HEK293 (cell line): ENCODE measurements around the gene LHX2.
A peak's percentile ranks its signal among the peaks of the same experiment; 100 is the strongest.

Experiments used
- GLIS2 ChIP-seq: fragments of 450-650 bp; formaldehyde crosslinking; IDR thresholded peaks from 2 replicates; pipeline ENCODE4 v1.5.1; 2016; ENCODE audit warnings: missing biosample characterization, missing genetic modification characterization
- OSR2 ChIP-seq: fragments of 450-650 bp; formaldehyde crosslinking; IDR thresholded peaks from 2 replicates; pipeline ENCODE4 v1.5.1; 2016; ENCODE audit warnings: missing biosample characterization, missing genetic modification characterization
- PRDM1 ChIP-seq: fragments of 450-650 bp; formaldehyde crosslinking; IDR thresholded peaks from 2 replicates; pipeline ENCODE4; 2016; ENCODE audit warnings: missing biosample characterization, missing genetic modification characterization
- REPIN1 ChIP-seq: fragments of 450-650 bp; formaldehyde crosslinking; IDR thresholded peaks from 2 replicates; pipeline ENCODE4 v1.5.1; 2017; ENCODE audit warnings: missing biosample characterization, missing genetic modification characterization, low read depth
- ZNF155 ChIP-seq: fragments of 450-650 bp; formaldehyde crosslinking; IDR thresholded peaks from 2 replicates; pipeline ENCODE4 v1.5.1; 2016; ENCODE audit warnings: missing biosample characterization, missing genetic modification characterization
- ZNF366 ChIP-seq: fragments of 450-650 bp; formaldehyde crosslinking; conservative IDR thresholded peaks from 2 replicates; pipeline ENCODE4 v1.5.1; 2016; ENCODE audit warnings: missing biosample characterization, missing genetic modification characterization
- ZNF510 ChIP-seq: fragments of 450-650 bp; formaldehyde crosslinking; IDR thresholded peaks from 2 replicates; pipeline ENCODE4 v1.5.1; 2018; ENCODE audit warnings: mild to moderate bottlenecking, missing genetic modification characterization, missing biosample characterization; ENCODE audit not compliant: insufficient replicate concordance
- ZNF624 ChIP-seq: fragments of 450-650 bp; formaldehyde crosslinking; IDR thresholded peaks from 2 replicates; pipeline ENCODE4 v1.5.1; 2017; ENCODE audit warnings: missing biosample characterization, missing genetic modification characterization
- ZNF629 ChIP-seq: fragments of 450-650 bp; formaldehyde crosslinking; IDR thresholded peaks from 2 replicates; pipeline ENCODE4 v1.5.1; 2017; ENCODE audit warnings: missing biosample characterization, missing genetic modification characterization
- ZNF76 ChIP-seq: fragments of 450-650 bp; formaldehyde crosslinking; IDR thresholded peaks from 2 replicates; pipeline ENCODE4; 2016; ENCODE audit warnings: low read depth, missing biosample characterization, missing genetic modification characterization, borderline replicate concordance
- ZNF791 ChIP-seq: fragments of 450-650 bp; formaldehyde crosslinking; IDR thresholded peaks from 2 replicates; pipeline ENCODE4 v1.5.1; 2016; ENCODE audit warnings: missing biosample characterization, missing genetic modification characterization
- TF ChIP-seq, protein P1 (sequence below): fragments of 450-650 bp; formaldehyde crosslinking; IDR thresholded peaks from 2 replicates; pipeline ENCODE4 v1.5.1; 2016; ENCODE audit warnings: missing biosample characterization, missing genetic modification characterization, borderline replicate concordance
- TF ChIP-seq, protein P2 (sequence below): fragments of 450-650 bp; formaldehyde crosslinking; optimal IDR thresholded peaks from 2 replicates; pipeline ENCODE3; 2016; ENCODE audit warnings: missing biosample characterization, mild to moderate bottlenecking, missing genetic modification characterization
- TF ChIP-seq, protein P3 (sequence below): fragments of 450-650 bp; formaldehyde crosslinking; IDR thresholded peaks from 2 replicates; pipeline ENCODE4 v1.5.1; 2017; ENCODE audit warnings: missing biosample characterization, mild to moderate bottlenecking, missing genetic modification characterization, moderate library complexity
- TF ChIP-seq, protein P4 (sequence below): fragments of 450-650 bp; formaldehyde crosslinking; IDR thresholded peaks from 2 replicates; pipeline ENCODE4 v1.5.1; 2017; ENCODE audit warnings: missing biosample characterization, missing genetic modification characterization
- TF ChIP-seq, protein P5 (sequence below): fragments of 450-650 bp; formaldehyde crosslinking; IDR thresholded peaks from 2 replicates; pipeline ENCODE4 v1.5.1; 2017; ENCODE audit warnings: missing biosample characterization, missing genetic modification characterization
- TF ChIP-seq, protein P6 (sequence below): fragments of 450-650 bp; IDR thresholded peaks from 2 replicates; pipeline ENCODE4 v1.5.1; 2018; ENCODE audit warnings: missing biosample characterization, mild to moderate bottlenecking, missing genetic modification characterization
- TF ChIP-seq, protein P7 (sequence below): fragments of 450-650 bp; formaldehyde crosslinking; IDR thresholded peaks from 2 replicates; pipeline ENCODE4 v1.5.1; 2016; ENCODE audit warnings: missing biosample characterization, missing genetic modification characterization
- TF ChIP-seq, protein P8 (sequence below): fragments of 450-650 bp; formaldehyde crosslinking; IDR thresholded peaks from 2 replicates; pipeline ENCODE4 v1.5.1; 2016; ENCODE audit warnings: missing biosample characterization, missing genetic modification characterization
- TF ChIP-seq, protein P9 (sequence below): fragments of 450-650 bp; formaldehyde crosslinking; IDR thresholded peaks from 2 replicates; pipeline ENCODE4 v1.5.1; 2016; ENCODE audit warnings: missing biosample characterization, missing genetic modification characterization

LHX2 gene

DNA sequence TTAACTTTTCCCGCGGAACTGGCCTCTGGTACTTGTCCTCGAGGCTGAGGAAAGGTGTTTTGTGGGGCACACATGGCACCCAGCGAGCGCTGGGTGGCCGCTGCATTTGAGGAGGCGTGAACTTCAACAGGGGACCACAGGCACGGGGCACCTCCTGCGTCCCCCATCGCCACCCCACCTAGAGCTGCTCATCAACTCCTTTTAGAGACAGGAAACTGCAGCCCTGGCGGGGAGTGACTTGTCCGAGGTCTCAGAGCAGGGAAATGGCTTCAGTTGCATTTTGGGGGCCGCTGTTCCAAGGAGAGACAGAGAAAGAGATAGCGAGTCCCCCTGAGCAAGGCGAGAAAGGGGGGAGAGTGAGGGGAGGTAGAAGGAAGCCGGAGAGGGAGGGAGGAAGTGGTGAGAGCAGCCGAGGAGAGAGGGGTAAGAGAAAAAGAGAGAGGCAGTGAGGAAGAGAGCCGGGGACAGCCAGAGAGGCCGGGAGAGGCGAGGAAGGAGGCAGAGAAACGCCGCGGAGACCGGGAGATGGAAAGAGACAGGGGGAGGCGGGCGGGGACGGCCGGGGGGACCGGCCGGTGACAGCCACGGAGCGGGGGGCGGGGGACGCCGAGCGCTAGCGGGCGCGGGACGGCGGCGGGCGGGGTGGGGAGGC, 12.5 kb upstream of the LHX2 start (continued):
- TF ChIP-seq, protein P1, sequence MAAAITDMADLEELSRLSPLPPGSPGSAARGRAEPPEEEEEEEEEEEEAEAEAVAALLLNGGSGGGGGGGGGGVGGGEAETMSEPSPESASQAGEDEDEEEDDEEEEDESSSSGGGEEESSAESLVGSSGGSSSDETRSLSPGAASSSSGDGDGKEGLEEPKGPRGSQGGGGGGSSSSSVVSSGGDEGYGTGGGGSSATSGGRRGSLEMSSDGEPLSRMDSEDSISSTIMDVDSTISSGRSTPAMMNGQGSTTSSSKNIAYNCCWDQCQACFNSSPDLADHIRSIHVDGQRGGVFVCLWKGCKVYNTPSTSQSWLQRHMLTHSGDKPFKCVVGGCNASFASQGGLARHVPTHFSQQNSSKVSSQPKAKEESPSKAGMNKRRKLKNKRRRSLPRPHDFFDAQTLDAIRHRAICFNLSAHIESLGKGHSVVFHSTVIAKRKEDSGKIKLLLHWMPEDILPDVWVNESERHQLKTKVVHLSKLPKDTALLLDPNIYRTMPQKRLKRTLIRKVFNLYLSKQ: no peak
- TF ChIP-seq ZNF155 (tag by site-specific recombination): no peak
- no peak for TF ChIP-seq REPIN1 (tag by site-specific recombination)
- TF ChIP-seq, protein P2, sequence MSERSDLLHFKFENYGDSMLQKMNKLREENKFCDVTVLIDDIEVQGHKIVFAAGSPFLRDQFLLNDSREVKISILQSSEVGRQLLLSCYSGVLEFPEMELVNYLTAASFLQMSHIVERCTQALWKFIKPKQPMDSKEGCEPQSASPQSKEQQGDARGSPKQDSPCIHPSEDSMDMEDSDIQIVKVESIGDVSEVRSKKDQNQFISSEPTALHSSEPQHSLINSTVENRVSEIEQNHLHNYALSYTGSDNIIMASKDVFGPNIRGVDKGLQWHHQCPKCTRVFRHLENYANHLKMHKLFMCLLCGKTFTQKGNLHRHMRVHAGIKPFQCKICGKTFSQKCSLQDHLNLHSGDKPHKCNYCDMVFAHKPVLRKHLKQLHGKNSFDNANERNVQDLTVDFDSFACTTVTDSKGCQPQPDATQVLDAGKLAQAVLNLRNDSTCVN (tag by site-specific recombination): peak; percentile 28
- no peak for TF ChIP-seq ZNF510 (tag by site-specific recombination)
- TF ChIP-seq, protein P3, sequence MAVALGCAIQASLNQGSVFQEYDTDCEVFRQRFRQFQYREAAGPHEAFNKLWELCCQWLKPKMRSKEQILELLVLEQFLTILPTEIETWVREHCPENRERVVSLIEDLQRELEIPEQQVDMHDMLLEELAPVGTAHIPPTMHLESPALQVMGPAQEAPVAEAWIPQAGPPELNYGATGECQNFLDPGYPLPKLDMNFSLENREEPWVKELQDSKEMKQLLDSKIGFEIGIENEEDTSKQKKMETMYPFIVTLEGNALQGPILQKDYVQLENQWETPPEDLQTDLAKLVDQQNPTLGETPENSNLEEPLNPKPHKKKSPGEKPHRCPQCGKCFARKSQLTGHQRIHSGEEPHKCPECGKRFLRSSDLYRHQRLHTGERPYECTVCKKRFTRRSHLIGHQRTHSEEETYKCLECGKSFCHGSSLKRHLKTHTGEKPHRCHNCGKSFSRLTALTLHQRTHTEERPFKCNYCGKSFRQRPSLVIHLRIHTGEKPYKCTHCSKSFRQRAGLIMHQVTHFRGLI (tag by site-specific recombination): no peak
- peak; percentile 54 for TF ChIP-seq GLIS2 (tag by site-specific recombination)
- TF ChIP-seq, protein P4, sequence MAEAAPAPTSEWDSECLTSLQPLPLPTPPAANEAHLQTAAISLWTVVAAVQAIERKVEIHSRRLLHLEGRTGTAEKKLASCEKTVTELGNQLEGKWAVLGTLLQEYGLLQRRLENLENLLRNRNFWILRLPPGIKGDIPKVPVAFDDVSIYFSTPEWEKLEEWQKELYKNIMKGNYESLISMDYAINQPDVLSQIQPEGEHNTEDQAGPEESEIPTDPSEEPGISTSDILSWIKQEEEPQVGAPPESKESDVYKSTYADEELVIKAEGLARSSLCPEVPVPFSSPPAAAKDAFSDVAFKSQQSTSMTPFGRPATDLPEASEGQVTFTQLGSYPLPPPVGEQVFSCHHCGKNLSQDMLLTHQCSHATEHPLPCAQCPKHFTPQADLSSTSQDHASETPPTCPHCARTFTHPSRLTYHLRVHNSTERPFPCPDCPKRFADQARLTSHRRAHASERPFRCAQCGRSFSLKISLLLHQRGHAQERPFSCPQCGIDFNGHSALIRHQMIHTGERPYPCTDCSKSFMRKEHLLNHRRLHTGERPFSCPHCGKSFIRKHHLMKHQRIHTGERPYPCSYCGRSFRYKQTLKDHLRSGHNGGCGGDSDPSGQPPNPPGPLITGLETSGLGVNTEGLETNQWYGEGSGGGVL: peak; percentile 91
- TF ChIP-seq, protein P5, sequence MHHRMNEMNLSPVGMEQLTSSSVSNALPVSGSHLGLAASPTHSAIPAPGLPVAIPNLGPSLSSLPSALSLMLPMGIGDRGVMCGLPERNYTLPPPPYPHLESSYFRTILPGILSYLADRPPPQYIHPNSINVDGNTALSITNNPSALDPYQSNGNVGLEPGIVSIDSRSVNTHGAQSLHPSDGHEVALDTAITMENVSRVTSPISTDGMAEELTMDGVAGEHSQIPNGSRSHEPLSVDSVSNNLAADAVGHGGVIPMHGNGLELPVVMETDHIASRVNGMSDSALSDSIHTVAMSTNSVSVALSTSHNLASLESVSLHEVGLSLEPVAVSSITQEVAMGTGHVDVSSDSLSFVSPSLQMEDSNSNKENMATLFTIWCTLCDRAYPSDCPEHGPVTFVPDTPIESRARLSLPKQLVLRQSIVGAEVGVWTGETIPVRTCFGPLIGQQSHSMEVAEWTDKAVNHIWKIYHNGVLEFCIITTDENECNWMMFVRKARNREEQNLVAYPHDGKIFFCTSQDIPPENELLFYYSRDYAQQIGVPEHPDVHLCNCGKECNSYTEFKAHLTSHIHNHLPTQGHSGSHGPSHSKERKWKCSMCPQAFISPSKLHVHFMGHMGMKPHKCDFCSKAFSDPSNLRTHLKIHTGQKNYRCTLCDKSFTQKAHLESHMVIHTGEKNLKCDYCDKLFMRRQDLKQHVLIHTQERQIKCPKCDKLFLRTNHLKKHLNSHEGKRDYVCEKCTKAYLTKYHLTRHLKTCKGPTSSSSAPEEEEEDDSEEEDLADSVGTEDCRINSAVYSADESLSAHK (tag by site-specific recombination): no peak
- TF ChIP-seq, protein P6, sequence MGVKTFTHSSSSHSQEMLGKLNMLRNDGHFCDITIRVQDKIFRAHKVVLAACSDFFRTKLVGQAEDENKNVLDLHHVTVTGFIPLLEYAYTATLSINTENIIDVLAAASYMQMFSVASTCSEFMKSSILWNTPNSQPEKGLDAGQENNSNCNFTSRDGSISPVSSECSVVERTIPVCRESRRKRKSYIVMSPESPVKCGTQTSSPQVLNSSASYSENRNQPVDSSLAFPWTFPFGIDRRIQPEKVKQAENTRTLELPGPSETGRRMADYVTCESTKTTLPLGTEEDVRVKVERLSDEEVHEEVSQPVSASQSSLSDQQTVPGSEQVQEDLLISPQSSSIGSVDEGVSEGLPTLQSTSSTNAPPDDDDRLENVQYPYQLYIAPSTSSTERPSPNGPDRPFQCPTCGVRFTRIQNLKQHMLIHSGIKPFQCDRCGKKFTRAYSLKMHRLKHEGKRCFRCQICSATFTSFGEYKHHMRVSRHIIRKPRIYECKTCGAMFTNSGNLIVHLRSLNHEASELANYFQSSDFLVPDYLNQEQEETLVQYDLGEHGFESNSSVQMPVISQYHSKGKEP (tag by site-specific recombination): no peak
- no peak for TF ChIP-seq ZNF791
- TF ChIP-seq ZNF624 (tag by site-specific recombination): no peak
- TF ChIP-seq ZNF366: peak; percentile 78
- TF ChIP-seq, protein P7, sequence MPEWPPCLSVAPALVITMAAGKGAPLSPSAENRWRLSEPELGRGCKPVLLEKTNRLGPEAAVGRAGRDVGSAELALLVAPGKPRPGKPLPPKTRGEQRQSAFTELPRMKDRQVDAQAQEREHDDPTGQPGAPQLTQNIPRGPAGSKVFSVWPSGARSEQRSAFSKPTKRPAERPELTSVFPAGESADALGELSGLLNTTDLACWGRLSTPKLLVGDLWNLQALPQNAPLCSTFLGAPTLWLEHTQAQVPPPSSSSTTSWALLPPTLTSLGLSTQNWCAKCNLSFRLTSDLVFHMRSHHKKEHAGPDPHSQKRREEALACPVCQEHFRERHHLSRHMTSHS (tag by site-specific recombination): no peak
- TF ChIP-seq OSR2 (tag by site-specific recombination): no peak
- TF ChIP-seq, protein P8, sequence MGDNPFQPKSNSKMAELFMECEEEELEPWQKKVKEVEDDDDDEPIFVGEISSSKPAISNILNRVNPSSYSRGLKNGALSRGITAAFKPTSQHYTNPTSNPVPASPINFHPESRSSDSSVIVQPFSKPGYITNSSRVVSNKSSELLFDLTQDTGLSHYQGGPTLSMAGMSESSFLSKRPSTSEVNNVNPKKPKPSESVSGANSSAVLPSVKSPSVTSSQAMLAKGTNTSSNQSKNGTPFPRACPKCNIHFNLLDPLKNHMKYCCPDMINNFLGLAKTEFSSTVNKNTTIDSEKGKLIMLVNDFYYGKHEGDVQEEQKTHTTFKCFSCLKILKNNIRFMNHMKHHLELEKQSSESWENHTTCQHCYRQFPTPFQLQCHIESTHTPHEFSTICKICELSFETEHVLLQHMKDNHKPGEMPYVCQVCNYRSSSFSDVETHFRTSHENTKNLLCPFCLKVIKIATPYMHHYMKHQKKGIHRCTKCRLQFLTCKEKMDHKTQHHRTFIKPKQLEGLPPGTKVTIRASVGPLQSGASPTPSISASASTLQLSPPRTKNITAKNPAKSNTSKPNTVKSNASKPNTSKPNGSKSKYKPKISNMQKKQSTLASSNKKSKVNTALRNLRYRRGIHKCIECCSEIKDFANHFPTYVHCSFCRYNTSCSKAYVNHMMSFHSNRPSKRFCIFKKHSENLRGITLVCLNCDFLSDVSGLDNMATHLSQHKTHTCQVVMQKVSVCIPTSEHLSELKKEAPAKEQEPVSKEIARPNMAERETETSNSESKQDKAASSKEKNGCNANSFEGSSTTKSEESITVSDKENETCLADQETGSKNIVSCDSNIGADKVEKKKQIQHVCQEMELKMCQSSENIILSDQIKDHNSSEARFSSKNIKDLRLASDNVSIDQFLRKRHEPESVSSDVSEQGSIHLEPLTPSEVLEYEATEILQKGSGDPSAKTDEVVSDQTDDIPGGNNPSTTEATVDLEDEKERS (tag by site-specific recombination): no peak
- no peak; the same call in 1 of the 2 replicates for TF ChIP-seq ZNF76
- TF ChIP-seq ZNF629 (tag by site-specific recombination): no peak
- TF ChIP-seq PRDM1 (tag by site-specific recombination): peak; percentile 78
- TF ChIP-seq, protein P9, sequence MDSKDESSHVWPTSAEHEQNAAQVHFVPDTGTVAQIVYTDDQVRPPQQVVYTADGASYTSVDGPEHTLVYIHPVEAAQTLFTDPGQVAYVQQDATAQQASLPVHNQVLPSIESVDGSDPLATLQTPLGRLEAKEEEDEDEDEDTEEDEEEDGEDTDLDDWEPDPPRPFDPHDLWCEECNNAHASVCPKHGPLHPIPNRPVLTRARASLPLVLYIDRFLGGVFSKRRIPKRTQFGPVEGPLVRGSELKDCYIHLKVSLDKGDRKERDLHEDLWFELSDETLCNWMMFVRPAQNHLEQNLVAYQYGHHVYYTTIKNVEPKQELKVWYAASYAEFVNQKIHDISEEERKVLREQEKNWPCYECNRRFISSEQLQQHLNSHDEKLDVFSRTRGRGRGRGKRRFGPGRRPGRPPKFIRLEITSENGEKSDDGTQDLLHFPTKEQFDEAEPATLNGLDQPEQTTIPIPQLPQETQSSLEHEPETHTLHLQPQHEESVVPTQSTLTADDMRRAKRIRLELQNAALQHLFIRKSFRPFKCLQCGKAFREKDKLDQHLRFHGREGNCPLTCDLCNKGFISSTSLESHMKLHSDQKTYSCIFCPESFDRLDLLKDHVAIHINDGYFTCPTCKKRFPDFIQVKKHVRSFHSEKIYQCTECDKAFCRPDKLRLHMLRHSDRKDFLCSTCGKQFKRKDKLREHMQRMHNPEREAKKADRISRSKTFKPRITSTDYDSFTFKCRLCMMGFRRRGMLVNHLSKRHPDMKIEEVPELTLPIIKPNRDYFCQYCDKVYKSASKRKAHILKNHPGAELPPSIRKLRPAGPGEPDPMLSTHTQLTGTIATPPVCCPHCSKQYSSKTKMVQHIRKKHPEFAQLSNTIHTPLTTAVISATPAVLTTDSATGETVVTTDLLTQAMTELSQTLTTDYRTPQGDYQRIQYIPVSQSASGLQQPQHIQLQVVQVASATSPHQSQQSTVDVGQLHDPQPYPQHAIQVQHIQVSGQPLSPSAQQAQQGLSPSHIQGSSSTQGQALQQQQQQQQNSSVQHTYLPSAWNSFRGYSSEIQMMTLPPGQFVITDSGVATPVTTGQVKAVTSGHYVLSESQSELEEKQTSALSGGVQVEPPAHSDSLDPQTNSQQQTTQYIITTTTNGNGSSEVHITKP (tag by site-specific recombination): 0 out of 2 replicates have a peak, but pooled peaks have one; percentile 17
